Nephron progenitor cell (in vitro differentiated cells): ENCODE data around the gene TPRKB.
"Not testable (repeated sequence)": the region's sequence is repeated elsewhere in the genome, so short reads cannot be mapped to it uniquely, and the experiment has no call there.

Source experiments
- DNase-seq: peaks from one replicate; pipeline ENCODE4 v3.0.0; 2021
- H3K27ac Mint-ChIP-seq: 2 replicates; pipeline ENCODE4 v1.8.0; 2021; ENCODE audit warnings: mild to moderate bottlenecking, moderate library complexity, mixed read lengths
- H3K27me3 Mint-ChIP-seq: 2 replicates; pipeline ENCODE4 v1.8.0; 2021; ENCODE audit warnings: mild to moderate bottlenecking, low read depth, mixed read lengths; ENCODE audit not compliant: poor library complexity
- H3K36me3 Mint-ChIP-seq: 2 replicates; pipeline ENCODE4 v1.8.0; 2021; ENCODE audit warnings: low read depth, mixed read lengths
- H3K4me1 Mint-ChIP-seq: 2 replicates; pipeline ENCODE4 v1.8.0; 2021; ENCODE audit warnings: mixed read lengths
- H3K4me3 Mint-ChIP-seq: 2 replicates; pipeline ENCODE4 v1.8.0; 2021; ENCODE audit warnings: mild to moderate bottlenecking, moderate library complexity, mixed read lengths
- H3K9me3 Mint-ChIP-seq: 2 replicates; pipeline ENCODE4 v1.8.0; 2021; ENCODE audit warnings: mild to moderate bottlenecking, moderate library complexity, mixed read lengths
- TF ChIP-seq, protein P1 (sequence below): fragments of 200-600 bp; sonication (generic); IDR thresholded peaks from 2 replicates; pipeline ENCODE4 v1.5.0; 2021; ENCODE audit warnings: antibody characterized with exemption

TPRKB gene

GRCh38 chr2:73764945-73765344 lies 27.8 kb upstream of the TPRKB start:
- no peak overlapping the region for H3K4me3 Mint-ChIP-seq
- H3K27me3 Mint-ChIP-seq = no peaks in the 10 kb centered on the region
- no peak for DNase-seq
- no peaks in the 10 kb centered on the region for H3K4me1 Mint-ChIP-seq
- TF ChIP-seq, protein P1, sequence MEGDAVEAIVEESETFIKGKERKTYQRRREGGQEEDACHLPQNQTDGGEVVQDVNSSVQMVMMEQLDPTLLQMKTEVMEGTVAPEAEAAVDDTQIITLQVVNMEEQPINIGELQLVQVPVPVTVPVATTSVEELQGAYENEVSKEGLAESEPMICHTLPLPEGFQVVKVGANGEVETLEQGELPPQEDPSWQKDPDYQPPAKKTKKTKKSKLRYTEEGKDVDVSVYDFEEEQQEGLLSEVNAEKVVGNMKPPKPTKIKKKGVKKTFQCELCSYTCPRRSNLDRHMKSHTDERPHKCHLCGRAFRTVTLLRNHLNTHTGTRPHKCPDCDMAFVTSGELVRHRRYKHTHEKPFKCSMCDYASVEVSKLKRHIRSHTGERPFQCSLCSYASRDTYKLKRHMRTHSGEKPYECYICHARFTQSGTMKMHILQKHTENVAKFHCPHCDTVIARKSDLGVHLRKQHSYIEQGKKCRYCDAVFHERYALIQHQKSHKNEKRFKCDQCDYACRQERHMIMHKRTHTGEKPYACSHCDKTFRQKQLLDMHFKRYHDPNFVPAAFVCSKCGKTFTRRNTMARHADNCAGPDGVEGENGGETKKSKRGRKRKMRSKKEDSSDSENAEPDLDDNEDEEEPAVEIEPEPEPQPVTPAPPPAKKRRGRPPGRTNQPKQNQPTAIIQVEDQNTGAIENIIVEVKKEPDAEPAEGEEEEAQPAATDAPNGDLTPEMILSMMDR = no peak
- H3K9me3 Mint-ChIP-seq = no peaks in the 10 kb centered on the region
- no peak overlapping the region for H3K27ac Mint-ChIP-seq
- H3K36me3 Mint-ChIP-seq = peaks cover 69% of the 10 kb centered on the region

GRCh38 chr2:73762571-73762970 lies 25.4 kb upstream of the TPRKB start:
- Mint-ChIP-seq H3K4me3 (no peak overlapping the region), H3K9me3 (no peaks in the 10 kb centered on the region), H3K27ac (no peak overlapping the region), H3K4me1 (no peaks in the 10 kb centered on the region), H3K27me3 (no peaks in the 10 kb centered on the region), H3K36me3 (peaks cover 73% of the 10 kb centered on the region)
- no peak for DNase-seq
- TF ChIP-seq, protein P1 = no peak

GRCh38 chr2:73759904-73760303 lies 22.8 kb upstream of the TPRKB start:
- Mint-ChIP-seq H3K9me3 (peaks cover 7% of the 10 kb centered on the region), H3K27me3 (peaks cover 3% of the 10 kb centered on the region), H3K4me1 (no peaks in the 10 kb centered on the region), H3K27ac (no peak overlapping the region), H3K36me3 (peaks cover 75% of the 10 kb centered on the region), H3K4me3 (no peak overlapping the region)
- DNase-seq = no peak
- TF ChIP-seq, protein P1 = no peak

GRCh38 chr2:73759285-73759764 lies 22.2 kb upstream of the TPRKB start:
- peaks cover 77% of the 10 kb centered on the region for H3K36me3 Mint-ChIP-seq

GRCh38 chr2:73754332-73754731 lies 17.2 kb upstream of the TPRKB start:
- H3K27me3 Mint-ChIP-seq, DNase-seq, H3K4me3 Mint-ChIP-seq, H3K27ac Mint-ChIP-seq, H3K4me1 Mint-ChIP-seq: not testable (repeated sequence)
- Mint-ChIP-seq H3K36me3 (peaks cover 78% of the 10 kb centered on the region), H3K9me3 (peaks cover 20% of the 10 kb centered on the region)

More at GRCh38 chr2:73759285-73759764, 22.2 kb upstream of the TPRKB start:
- Mint-ChIP-seq H3K27me3 (peaks cover 3% of the 10 kb centered on the region), H3K4me3 (no peak overlapping the region), H3K4me1 (no peaks in the 10 kb centered on the region), H3K9me3 (peaks cover 12% of the 10 kb centered on the region), H3K27ac (peak overlapping the region; percentile 77)
- TF ChIP-seq, protein P1 = no peak
- DNase-seq = no peak

DNA sequence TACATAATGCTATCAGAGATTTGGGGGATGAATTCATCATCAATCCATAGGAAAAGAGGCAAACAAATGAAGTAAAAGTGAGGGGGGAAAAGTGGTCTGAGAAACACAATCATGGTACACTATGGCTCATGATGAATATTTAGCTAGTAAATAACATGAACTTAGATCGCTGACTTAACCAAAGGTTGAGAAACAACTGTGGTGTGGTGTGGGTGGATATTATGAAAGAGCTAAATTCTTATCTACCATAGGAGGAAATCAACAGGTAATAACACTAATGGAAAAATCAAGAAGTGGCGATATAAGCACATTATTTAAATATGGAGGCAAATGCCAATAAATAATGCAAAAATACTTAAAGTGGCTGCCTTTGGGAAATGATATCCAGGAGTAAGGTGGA lies 12.2 kb upstream of the TPRKB start:
- DNase-seq = no peak
- peaks cover 8% of the 10 kb centered on the region for H3K9me3 Mint-ChIP-seq

More for the DNA sequence above, 12.2 kb upstream of the TPRKB start:
- Mint-ChIP-seq H3K36me3 (peaks cover 78% of the 10 kb centered on the region), H3K27me3 (no peaks in the 10 kb centered on the region), H3K27ac (no peak overlapping the region), H3K4me3 (no peak overlapping the region), H3K4me1 (no peaks in the 10 kb centered on the region)
- TF ChIP-seq, protein P1 = no peak
